ENCODE measurements around the gene GPR153. TPM values are rescaled to one million over a fixed set of nuclear protein-coding genes. Genes with fewer than 3 reads are reported as not detected.

Gene GPR153
- total RNA-seq, 1 experiment from 2014 or later, result 3.2 TPM

DNA sequence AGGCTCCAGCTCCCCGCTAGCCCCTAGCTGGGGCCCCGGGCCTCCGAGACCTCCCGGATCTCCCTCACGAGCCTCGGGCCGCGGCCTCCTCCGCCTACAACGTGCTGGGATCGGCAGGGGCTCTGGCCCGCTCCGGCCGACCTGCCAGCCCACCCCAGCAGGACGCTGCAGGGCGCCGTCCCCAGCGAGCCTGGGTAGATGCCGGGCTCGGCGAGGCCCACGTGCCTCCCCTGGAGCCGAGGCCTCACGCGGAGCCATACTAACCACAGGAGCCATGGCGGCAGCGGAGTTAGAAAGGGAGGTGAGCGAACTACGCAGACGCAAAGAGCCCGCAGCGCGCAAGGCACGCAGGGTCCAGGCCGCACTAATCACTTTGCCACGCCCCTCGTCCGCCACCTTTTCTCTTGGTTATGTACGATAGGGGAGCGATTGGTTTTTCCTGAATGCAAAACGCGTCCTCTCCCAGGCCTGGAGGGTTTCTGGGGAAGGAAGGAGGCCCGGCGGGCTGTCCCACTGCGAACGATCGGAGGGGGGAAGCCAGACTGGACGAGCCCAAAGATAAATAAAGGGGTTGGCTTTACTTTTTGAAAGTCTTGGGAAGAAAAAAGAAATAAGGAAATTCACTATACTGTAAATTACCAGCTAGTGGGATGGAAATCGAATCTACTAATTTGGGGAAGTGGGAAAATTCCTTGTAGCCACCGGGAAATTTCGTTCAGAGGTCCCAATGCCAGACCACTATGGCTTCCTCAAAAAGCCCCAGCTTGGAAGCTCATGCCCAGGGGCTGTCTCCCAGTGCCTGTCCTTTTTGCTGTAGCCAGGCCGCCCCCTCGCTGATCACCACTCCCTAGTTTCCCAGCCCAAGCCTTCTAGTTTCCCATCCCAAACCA, 61.4 kb downstream of the GPR153 start, which contains the start of gene RPL22:
Gene RPL22, minus strand, starts transcription at position 298 of the 890 bp plus-strand sequence. Its CDS starts 22 bp downstream, at position 276.
- Mint-ChIP-seq H3K27me3 (ENCODE audit: insufficient read depth, unreplicated experiment) (no peaks in the 10 kb centered on the region), H3K4me3 (ENCODE audit: unreplicated experiment) (peak within 1 kb of the TSS; percentile 83), H3K9me3 (ENCODE audit: unreplicated experiment) (no peaks in the 10 kb centered on the region), H3K27ac (ENCODE audit: unreplicated experiment) (peak within 1 kb of the TSS; percentile 95), H3K4me1 (ENCODE audit: low read depth, unreplicated experiment) (peaks cover 18% of the 10 kb centered on the region), H3K36me3 (ENCODE audit: insufficient read depth, unreplicated experiment) (peaks cover 47% of the 10 kb centered on the region)
- Histone ChIP-seq H3K9me3 (no peaks in the 10 kb centered on the region), H3K36me3 (ENCODE audit: control insufficient read depth, insufficient read depth, low read length) (no peaks in the 10 kb centered on the region; the same call in 1 of the 2 replicates), H3K27me3 (replicated peaks; ENCODE audit: control insufficient read depth, insufficient read depth, low read length) (no peaks in the 10 kb centered on the region), H3K4me1 (peaks cover 14% of the 10 kb centered on the region), H3K4me3 (ENCODE audit: low read depth, low read length) (peak within 1 kb of the TSS; percentile 87)
- intact Hi-C loops (cut with micrococcal nuclease; ENCODE audit: unreplicated experiment), result loop anchor here (5.0 kb wide), 1 partner anchor 38 kb away; the partner anchor contains the start of gene ICMT
- POLR2A ChIA-PET, result no interaction called here
- CTCF ChIA-PET, result interaction anchor here (0.6 kb wide), 1 partner anchor 42 kb away, joined by 3 read pairs; no protein-coding TSS in a partner anchor
- DNase-seq, result peak; percentile 95 to 98
- TF ChIP-seq, protein P1, sequence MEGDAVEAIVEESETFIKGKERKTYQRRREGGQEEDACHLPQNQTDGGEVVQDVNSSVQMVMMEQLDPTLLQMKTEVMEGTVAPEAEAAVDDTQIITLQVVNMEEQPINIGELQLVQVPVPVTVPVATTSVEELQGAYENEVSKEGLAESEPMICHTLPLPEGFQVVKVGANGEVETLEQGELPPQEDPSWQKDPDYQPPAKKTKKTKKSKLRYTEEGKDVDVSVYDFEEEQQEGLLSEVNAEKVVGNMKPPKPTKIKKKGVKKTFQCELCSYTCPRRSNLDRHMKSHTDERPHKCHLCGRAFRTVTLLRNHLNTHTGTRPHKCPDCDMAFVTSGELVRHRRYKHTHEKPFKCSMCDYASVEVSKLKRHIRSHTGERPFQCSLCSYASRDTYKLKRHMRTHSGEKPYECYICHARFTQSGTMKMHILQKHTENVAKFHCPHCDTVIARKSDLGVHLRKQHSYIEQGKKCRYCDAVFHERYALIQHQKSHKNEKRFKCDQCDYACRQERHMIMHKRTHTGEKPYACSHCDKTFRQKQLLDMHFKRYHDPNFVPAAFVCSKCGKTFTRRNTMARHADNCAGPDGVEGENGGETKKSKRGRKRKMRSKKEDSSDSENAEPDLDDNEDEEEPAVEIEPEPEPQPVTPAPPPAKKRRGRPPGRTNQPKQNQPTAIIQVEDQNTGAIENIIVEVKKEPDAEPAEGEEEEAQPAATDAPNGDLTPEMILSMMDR (IDR thresholded peaks at IDR 0.05; ENCODE audit: insufficient read depth in 1 of 2, low read depth in 1 of 2, low read length in 1 of 2, severe bottlenecking in 1 of 2, unreplicated experiment in 1 of 2), result no peak
- BruUV-seq (replicated peaks), result TSS peak; percentile 59

DNA sequence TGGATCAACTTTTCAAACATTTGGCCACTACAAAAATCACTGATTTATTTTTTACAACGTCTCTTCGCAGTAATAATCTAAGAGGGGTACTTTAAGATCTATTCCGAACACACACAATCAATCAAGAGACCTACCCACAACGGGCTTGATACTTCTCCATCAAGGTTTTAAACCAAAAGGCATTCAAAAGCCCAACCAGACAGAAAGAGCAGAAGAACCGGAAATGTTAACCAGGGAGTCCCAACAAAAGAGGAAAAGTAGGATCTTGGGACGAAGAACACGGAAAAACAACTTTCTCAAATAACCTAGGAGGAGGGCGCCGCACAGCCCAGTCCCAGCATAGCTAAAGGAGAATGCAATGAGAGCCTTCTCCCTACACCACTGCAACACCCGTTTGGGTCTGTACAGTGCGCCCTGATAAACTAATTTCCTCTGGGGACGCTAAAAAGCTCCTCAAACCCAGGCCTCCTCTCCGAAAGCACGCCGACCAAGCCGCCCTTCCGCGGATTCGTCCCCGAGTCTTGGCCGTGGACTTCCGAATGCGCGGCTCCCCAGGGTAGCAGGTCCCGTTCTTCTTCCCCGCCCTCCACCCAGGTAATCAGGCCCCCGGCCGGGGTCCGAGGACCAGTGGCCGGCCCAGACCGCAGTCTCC, 62.1 kb downstream of the GPR153 start:
- CTCF ChIA-PET, result interaction anchor here (0.5 to 0.7 kb wide), 2 partner anchors 10 to 34 kb away, joined by 3 read pairs; no protein-coding TSS in a partner anchor
- Mint-ChIP-seq H3K4me3 (ENCODE audit: unreplicated experiment) (peak overlapping the region; percentile 83), H3K27ac (ENCODE audit: unreplicated experiment) (peak overlapping the region; percentile 95), H3K27me3 (ENCODE audit: insufficient read depth, unreplicated experiment) (no peaks in the 10 kb centered on the region), H3K36me3 (ENCODE audit: insufficient read depth, unreplicated experiment) (peaks cover 54% of the 10 kb centered on the region), H3K4me1 (ENCODE audit: low read depth, unreplicated experiment) (peaks cover 18% of the 10 kb centered on the region), H3K9me3 (ENCODE audit: unreplicated experiment) (no peaks in the 10 kb centered on the region)
- Histone ChIP-seq H3K36me3 (ENCODE audit: control insufficient read depth, insufficient read depth, low read length) (no peaks in the 10 kb centered on the region; the same call in 1 of the 2 replicates), H3K27me3 (replicated peaks; ENCODE audit: control insufficient read depth, insufficient read depth, low read length) (no peaks in the 10 kb centered on the region), H3K4me1 (peaks cover 14% of the 10 kb centered on the region), H3K9me3 (no peaks in the 10 kb centered on the region), H3K4me3 (ENCODE audit: low read depth, low read length) (peak overlapping the region; percentile 87)
- intact Hi-C loops (cut with micrococcal nuclease; ENCODE audit: unreplicated experiment), result loop anchor here (5.0 kb wide), 1 partner anchor 39 kb away; the partner anchor contains the start of gene ICMT
- TF ChIP-seq, protein P1 (IDR thresholded peaks at IDR 0.05; ENCODE audit: insufficient read depth in 1 of 2, low read depth in 1 of 2, low read length in 1 of 2, severe bottlenecking in 1 of 2, unreplicated experiment in 1 of 2), result no peak
- DNase-seq, result peak in 1 of 2 experiments; percentile 35
- TSS peak; percentile 55 for BruUV-seq (replicated peaks)
- POLR2A ChIA-PET, result no interaction called here

Data from Caco-2 (cell line).